Immature natural killer cell (primary cell): ENCODE results near the gene ACSF3. TPM values are rescaled to one million over a fixed set of nuclear protein-coding genes. Genes with fewer than 3 reads are reported as not detected.

Experiments
- DNase-seq, 3 donors: peaks; one replicate each; pipeline ENCODE4 v3.0.0; 2022; ENCODE audit warnings: mixed read lengths in 1 of 3
- H3K27ac Mint-ChIP-seq, 6 donors: one replicate each; pipeline ENCODE4 v1.8.0; 2020; ENCODE audit warnings: mixed read lengths in 6 of 6, mild to moderate bottlenecking in 5 of 6, inconsistent platforms in 4 of 6, moderate library complexity in 3 of 6
- H3K27me3 Mint-ChIP-seq, 3 donors: one replicate each; pipeline ENCODE4 v1.8.0; 2020 to 2021; ENCODE audit warnings: low read depth in 3 of 3, mild to moderate bottlenecking in 3 of 3, mixed read lengths in 3 of 3, moderate library complexity in 3 of 3, inconsistent platforms in 1 of 3
- H3K36me3 Mint-ChIP-seq, 3 donors: one replicate each; pipeline ENCODE4 v1.8.0; 2020; ENCODE audit warnings: mixed read lengths in 3 of 3, inconsistent platforms in 2 of 3, mild to moderate bottlenecking in 2 of 3
- H3K4me1 Mint-ChIP-seq, 2 donors: one replicate each; pipeline ENCODE4 v1.8.0; 2020; ENCODE audit warnings: inconsistent platforms in 2 of 2, mild to moderate bottlenecking in 2 of 2, mixed read lengths in 2 of 2, moderate library complexity in 1 of 2
- H3K4me3 Mint-ChIP-seq, 5 donors: one replicate each; pipeline ENCODE4 v1.8.0; 2020; ENCODE audit warnings: mild to moderate bottlenecking in 5 of 5, mixed read lengths in 5 of 5, inconsistent platforms in 3 of 5, moderate library complexity in 3 of 5
- H3K9me3 Mint-ChIP-seq, 6 donors: one replicate each; pipeline ENCODE4 v1.8.0; 2020; ENCODE audit warnings: mild to moderate bottlenecking in 6 of 6, mixed read lengths in 6 of 6, inconsistent platforms in 4 of 6, moderate library complexity in 3 of 6
- polyA plus RNA-seq, 3 donors: library from polyadenylated mRNA; unstranded; fragments of 300-500 nt; fragmentation: Illumina TruSeq; gene quantifications; one replicate each; pipeline ENCODE4 v1.2.3, GENCODE V29; 2021

The ACSF3 gene
- polyA plus RNA-seq, 3 donors from 2014 or later = 22.7 to 27.7 (median 24.1) TPM

DNA sequence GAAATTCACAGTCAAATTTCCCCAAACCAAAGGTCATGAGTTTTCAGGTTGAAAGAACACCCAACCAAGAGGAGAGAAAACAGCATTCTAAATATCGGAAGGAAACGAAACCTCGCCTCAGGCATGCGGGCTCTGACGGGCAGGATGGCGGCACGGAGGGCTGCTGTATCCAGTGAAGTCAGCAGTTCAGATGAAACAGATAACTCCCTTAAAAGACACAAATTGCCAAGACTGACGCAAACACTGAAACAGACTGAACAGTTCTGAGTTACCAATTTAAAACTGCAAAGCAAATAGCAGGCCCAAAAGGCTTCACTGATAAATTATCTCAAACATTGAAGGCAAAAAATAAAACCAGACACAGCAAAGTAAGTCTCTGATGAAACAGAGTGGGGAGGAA is 57.3 kb downstream of the ACSF3 start:
- no peaks in the 10 kb centered on the region for H3K9me3 Mint-ChIP-seq
- H3K36me3 Mint-ChIP-seq = peaks cover 18 to 27% (median 18%) of the 10 kb centered on the region in 3 donors
- no peak overlapping the region for H3K4me3 Mint-ChIP-seq
- H3K27me3 Mint-ChIP-seq = peaks cover 0 to 3% (median 2%) of the 10 kb centered on the region in 3 donors
- H3K27ac Mint-ChIP-seq = peak overlapping the region in 1 of 6 donors; percentile 56
- DNase-seq = no peak
- H3K4me1 Mint-ChIP-seq = no peaks in the 10 kb centered on the region

- H3K27me3 Mint-ChIP-seq = peaks cover 0 to 4% (median 3%) of the 10 kb centered on the region in 3 donors
- no peaks in the 10 kb centered on the region for H3K9me3 Mint-ChIP-seq
- H3K4me1 Mint-ChIP-seq = peaks cover 0 to 2% of the 10 kb centered on the region in 2 donors
- no peak overlapping the region for H3K4me3 Mint-ChIP-seq
- H3K36me3 Mint-ChIP-seq = peaks cover 18 to 23% (median 18%) of the 10 kb centered on the region in 3 donors
- DNase-seq = no peak
- H3K27ac Mint-ChIP-seq = no peak overlapping the region
These were observed 59.4 kb downstream of the ACSF3 start for GRCh38 chr16:89152831-89153700.

GRCh38 chr16:89153848-89154271 is 60.2 kb downstream of the ACSF3 start:
- Mint-ChIP-seq H3K36me3 (peaks cover 14 to 22% (median 16%) of the 10 kb centered on the region in 3 donors), H3K4me3 (no peak overlapping the region), H3K27ac (no peak overlapping the region), H3K9me3 (no peaks in the 10 kb centered on the region), H3K4me1 (peaks cover 0 to 2% of the 10 kb centered on the region in 2 donors), H3K27me3 (peaks cover 0 to 7% (median 2%) of the 10 kb centered on the region in 3 donors)
- DNase-seq = no peak

DNA sequence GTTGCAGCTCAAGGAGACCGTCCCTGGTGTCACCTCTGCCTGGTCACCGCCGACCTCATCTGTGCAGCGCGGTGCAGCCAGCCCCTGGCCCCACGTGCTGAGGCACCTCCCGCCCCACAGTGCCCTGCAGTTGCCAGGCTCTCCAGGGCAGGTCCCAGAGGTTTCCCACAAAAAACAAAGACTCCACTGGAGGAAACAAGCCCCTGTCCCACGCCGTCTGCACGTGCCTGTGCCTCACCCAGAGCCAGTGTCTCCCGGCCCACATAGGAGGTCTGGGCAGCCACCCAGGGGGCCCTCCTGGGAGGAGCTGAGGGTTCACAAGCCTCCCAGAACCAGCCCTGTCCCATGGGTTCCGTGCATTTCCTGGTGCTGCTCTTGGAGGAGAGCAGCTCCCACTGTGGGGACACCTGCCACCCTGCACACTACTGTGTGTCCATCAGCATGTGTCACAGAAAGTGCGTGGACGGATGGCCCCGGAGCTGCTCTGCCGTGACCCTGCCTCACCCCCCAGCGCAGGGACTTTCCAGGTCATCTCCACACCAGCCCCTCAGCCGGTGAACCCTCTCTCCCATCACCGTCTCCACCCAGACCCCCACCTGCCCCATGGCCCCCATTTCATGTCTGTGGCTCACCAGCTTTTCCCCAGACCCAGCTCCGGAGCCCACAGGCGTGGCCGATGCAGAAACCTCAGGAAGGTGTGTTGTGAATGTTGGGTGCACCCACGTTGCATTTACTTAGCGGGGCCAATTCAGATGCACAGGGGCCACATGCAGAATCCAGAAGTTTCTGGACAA is 60.9 kb downstream of the ACSF3 start:
- no peak for DNase-seq
- H3K4me3 Mint-ChIP-seq = no peak overlapping the region
- H3K4me1 Mint-ChIP-seq = peaks cover 0 to 2% of the 10 kb centered on the region in 2 donors
- no peaks in the 10 kb centered on the region for H3K9me3 Mint-ChIP-seq
- peaks cover 0 to 7% (median 1%) of the 10 kb centered on the region in 3 donors for H3K27me3 Mint-ChIP-seq
- peaks cover 7 to 15% (median 8%) of the 10 kb centered on the region in 3 donors for H3K36me3 Mint-ChIP-seq
- peak overlapping the region in 1 of 6 donors; percentile 17 for H3K27ac Mint-ChIP-seq

DNA sequence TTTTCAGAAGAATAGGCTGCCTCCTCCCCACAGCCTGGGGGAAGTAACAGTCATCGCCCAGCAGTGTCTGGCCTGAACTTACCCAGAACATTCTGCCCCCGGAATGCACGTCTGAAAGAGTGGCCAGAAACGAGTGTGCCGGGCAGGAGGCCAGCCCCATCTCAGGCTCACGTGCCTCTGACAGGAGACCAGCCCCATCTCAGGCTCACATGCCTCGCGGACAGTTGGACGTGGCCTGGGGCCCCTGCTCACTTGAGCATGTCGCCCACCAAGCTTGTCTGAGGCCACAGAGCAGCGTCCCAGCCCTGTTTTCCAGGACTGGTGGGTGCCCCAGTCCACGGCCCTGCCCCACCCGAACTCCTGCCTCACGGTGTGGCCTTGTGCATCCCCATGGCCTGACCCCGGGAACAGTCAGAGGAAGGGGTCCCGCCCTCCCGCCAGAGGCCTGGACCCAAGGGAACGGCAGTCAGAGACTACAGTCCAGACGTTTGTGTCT is 61.6 kb downstream of the ACSF3 start:
- Mint-ChIP-seq H3K27ac (peak overlapping the region in 1 of 6 donors; percentile 17), H3K36me3 (peaks cover 7 to 11% (median 8%) of the 10 kb centered on the region in 3 donors), H3K27me3 (peaks cover 0 to 7% (median 1%) of the 10 kb centered on the region in 3 donors), H3K9me3 (no peaks in the 10 kb centered on the region), H3K4me3 (no peak overlapping the region), H3K4me1 (peaks cover 0 to 2% of the 10 kb centered on the region in 2 donors)
- DNase-seq = no peak

- no peak for DNase-seq
- no peak overlapping the region for H3K27ac Mint-ChIP-seq
- H3K36me3 Mint-ChIP-seq = peaks cover 2 to 7% (median 4%) of the 10 kb centered on the region in 3 donors
- H3K9me3 Mint-ChIP-seq = no peaks in the 10 kb centered on the region
- H3K4me3 Mint-ChIP-seq = no peak overlapping the region
- peaks cover 0 to 2% of the 10 kb centered on the region in 2 donors for H3K4me1 Mint-ChIP-seq
- peaks cover 1 to 7% (median 3%) of the 10 kb centered on the region in 3 donors for H3K27me3 Mint-ChIP-seq
These were observed 62.4 kb downstream of the ACSF3 start for GRCh38 chr16:89155851-89156739.

GRCh38 chr16:89156740-89157645 is 63.3 kb downstream of the ACSF3 start:
- no peak for DNase-seq
- Mint-ChIP-seq H3K4me1 (peaks cover 0 to 2% of the 10 kb centered on the region in 2 donors), H3K27me3 (peaks cover 1 to 7% (median 3%) of the 10 kb centered on the region in 3 donors), H3K9me3 (no peaks in the 10 kb centered on the region), H3K36me3 (peaks cover 0 to 4% (median 3%) of the 10 kb centered on the region in 3 donors), H3K27ac (peak overlapping the region in 1 of 6 donors; percentile 51), H3K4me3 (no peak overlapping the region)

DNA sequence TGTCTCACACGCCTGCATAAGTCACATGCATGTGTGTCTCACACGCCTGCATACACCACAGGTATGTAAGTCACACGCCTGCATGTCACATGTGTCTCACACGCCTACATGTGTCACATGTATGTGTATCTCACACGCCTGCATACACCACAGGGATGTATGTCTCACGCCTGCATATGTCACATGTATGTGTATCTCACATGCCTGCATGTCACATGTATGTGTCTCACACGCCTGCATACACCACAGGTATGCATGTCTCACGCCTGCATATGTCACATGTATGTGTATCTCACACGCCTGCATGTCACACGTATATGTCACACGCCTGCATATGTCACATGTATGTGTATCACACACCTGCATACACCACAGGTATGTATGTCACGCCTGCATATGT is 64.1 kb downstream of the ACSF3 start:
- peak overlapping the region in 2 of 6 donors; percentile 51 to 85 for H3K27ac Mint-ChIP-seq
- H3K36me3 Mint-ChIP-seq = peaks cover 0 to under 1% (median 0%) of the 10 kb centered on the region in 3 donors
- H3K4me3 Mint-ChIP-seq = no peak overlapping the region
- H3K4me1 Mint-ChIP-seq = peaks cover 0 to 2% of the 10 kb centered on the region in 2 donors
- H3K27me3 Mint-ChIP-seq = peaks cover 1 to 7% (median 5%) of the 10 kb centered on the region in 3 donors
- DNase-seq = no peak
- no peaks in the 10 kb centered on the region for H3K9me3 Mint-ChIP-seq

- Mint-ChIP-seq H3K4me1 (peaks cover 0 to 2% of the 10 kb centered on the region in 2 donors), H3K9me3 (no peaks in the 10 kb centered on the region), H3K4me3 (no peak overlapping the region), H3K27me3 (peaks cover 1 to 7% (median 5%) of the 10 kb centered on the region in 3 donors), H3K36me3 (no peaks in the 10 kb centered on the region), H3K27ac (no peak overlapping the region)
- no peak for DNase-seq
These were observed 65.6 kb downstream of the ACSF3 start for GRCh38 chr16:89159066-89159849.

- Mint-ChIP-seq H3K4me3 (no peak overlapping the region), H3K4me1 (peaks cover 0 to 2% of the 10 kb centered on the region in 2 donors), H3K27me3 (peaks cover 3 to 7% (median 3%) of the 10 kb centered on the region in 3 donors), H3K27ac (no peak overlapping the region), H3K36me3 (no peaks in the 10 kb centered on the region), H3K9me3 (no peaks in the 10 kb centered on the region)
- DNase-seq = no peak
These were observed 66.2 kb downstream of the ACSF3 start for GRCh38 chr16:89159850-89160354.

- H3K9me3 Mint-ChIP-seq = no peaks in the 10 kb centered on the region
- peaks cover 3 to 4% (median 3%) of the 10 kb centered on the region in 3 donors for H3K27me3 Mint-ChIP-seq
- peaks cover 0 to 2% of the 10 kb centered on the region in 2 donors for H3K4me1 Mint-ChIP-seq
- DNase-seq = no peak
- no peak overlapping the region for H3K27ac Mint-ChIP-seq
- no peaks in the 10 kb centered on the region for H3K36me3 Mint-ChIP-seq
- no peak overlapping the region for H3K4me3 Mint-ChIP-seq
These were observed 67.5 kb downstream of the ACSF3 start for GRCh38 chr16:89160977-89161701.
